Colonic mucosa (tissue), 4 donors: ENCODE measurements around the gene CNN3. TPM values are rescaled to one million over a fixed set of nuclear protein-coding genes. Genes with fewer than 3 reads are reported as not detected.

ENCODE experiments used
- DNase-seq: peaks from one replicate; pipeline ENCODE4 v3.0.0-alpha.2; 2020
- H3K27ac ChIP-seq: fragments of 200-600 bp; one replicate; pipeline ENCODE4 v1.8.0; 2021
- H3K27me3 ChIP-seq: fragments of 200-600 bp; one replicate; pipeline ENCODE4 v1.8.0; 2021
- H3K36me3 ChIP-seq: fragments of 200-600 bp; one replicate; pipeline ENCODE4 v1.8.0; 2021
- H3K4me1 ChIP-seq: fragments of 200-600 bp; one replicate; pipeline ENCODE4 v1.8.0; 2021; ENCODE audit warnings: mild to moderate bottlenecking
- H3K4me3 ChIP-seq: fragments of 200-600 bp; one replicate; pipeline ENCODE4 v1.8.0; 2021
- H3K9ac ChIP-seq, 2 donors: one replicate each; pipeline ENCODE4 v1.7.0; 2013; ENCODE audit warnings: control low read depth in 2 of 2, low read depth in 2 of 2, low read length in 2 of 2
- H3K9me3 ChIP-seq: fragments of 200-600 bp; one replicate; pipeline ENCODE4 v1.8.0; 2021
- intact Hi-C: fragments of 100-400 bp; cut with DNase I; formaldehyde crosslinking; loops from one replicate; pipeline ENCODE4 v1.14.1; 2022
- total RNA-seq, 2 donors: library from RNA; stranded (reverse); fragmentation: NEBNext Ultra II Directional in 1 of 2; extraction: Animal tissue kit (Norgen Biotek cat#: 25700) in 1 of 2; gene quantifications; one replicate each; pipeline ENCODE4 v1.2.1, GENCODE V29; 2021
- TF ChIP-seq, protein P1 (sequence below): fragments of 200-600 bp; IDR thresholded peaks from one replicate; pipeline ENCODE4 v1.8.0; 2022; ENCODE audit warnings: antibody characterized with exemption, mild to moderate bottlenecking
- donor health status: healthy.
- donor health status: DM: no; HTN: no; CAD: no.
- donor health status: DM: no; HTN: no; CAD: no.

CNN3 gene
- total RNA-seq, 2 donors from 2014 or later = 117 to 164 TPM

GRCh38 chr1:94908965-94909364, 17.9 kb downstream of the CNN3 start:
- intact Hi-C loops = no loop called here
- Histone ChIP-seq H3K9ac (no peak overlapping the region), H3K27ac (no peak overlapping the region), H3K27me3 (no peaks in the 10 kb centered on the region), H3K36me3 (no peaks in the 10 kb centered on the region), H3K4me3 (no peak overlapping the region), H3K4me1 (no peaks in the 10 kb centered on the region), H3K9me3 (no peaks in the 10 kb centered on the region)
- TF ChIP-seq, protein P1, sequence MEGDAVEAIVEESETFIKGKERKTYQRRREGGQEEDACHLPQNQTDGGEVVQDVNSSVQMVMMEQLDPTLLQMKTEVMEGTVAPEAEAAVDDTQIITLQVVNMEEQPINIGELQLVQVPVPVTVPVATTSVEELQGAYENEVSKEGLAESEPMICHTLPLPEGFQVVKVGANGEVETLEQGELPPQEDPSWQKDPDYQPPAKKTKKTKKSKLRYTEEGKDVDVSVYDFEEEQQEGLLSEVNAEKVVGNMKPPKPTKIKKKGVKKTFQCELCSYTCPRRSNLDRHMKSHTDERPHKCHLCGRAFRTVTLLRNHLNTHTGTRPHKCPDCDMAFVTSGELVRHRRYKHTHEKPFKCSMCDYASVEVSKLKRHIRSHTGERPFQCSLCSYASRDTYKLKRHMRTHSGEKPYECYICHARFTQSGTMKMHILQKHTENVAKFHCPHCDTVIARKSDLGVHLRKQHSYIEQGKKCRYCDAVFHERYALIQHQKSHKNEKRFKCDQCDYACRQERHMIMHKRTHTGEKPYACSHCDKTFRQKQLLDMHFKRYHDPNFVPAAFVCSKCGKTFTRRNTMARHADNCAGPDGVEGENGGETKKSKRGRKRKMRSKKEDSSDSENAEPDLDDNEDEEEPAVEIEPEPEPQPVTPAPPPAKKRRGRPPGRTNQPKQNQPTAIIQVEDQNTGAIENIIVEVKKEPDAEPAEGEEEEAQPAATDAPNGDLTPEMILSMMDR = no peak
- DNase-seq = no peak

- TF ChIP-seq, protein P1 = no peak
- no peaks in the 10 kb centered on the region for H3K27me3 ChIP-seq
- no peak overlapping the region for H3K27ac ChIP-seq
- no peaks in the 10 kb centered on the region for H3K4me1 ChIP-seq
- no peaks in the 10 kb centered on the region for H3K36me3 ChIP-seq
- H3K9ac ChIP-seq = no peak overlapping the region
- DNase-seq = no peak
- H3K4me3 ChIP-seq = no peak overlapping the region
- H3K9me3 ChIP-seq = no peaks in the 10 kb centered on the region
- intact Hi-C loops = no loop called here
Measured at GRCh38 chr1:94908190-94908589, 18.7 kb downstream of the CNN3 start.

DNA sequence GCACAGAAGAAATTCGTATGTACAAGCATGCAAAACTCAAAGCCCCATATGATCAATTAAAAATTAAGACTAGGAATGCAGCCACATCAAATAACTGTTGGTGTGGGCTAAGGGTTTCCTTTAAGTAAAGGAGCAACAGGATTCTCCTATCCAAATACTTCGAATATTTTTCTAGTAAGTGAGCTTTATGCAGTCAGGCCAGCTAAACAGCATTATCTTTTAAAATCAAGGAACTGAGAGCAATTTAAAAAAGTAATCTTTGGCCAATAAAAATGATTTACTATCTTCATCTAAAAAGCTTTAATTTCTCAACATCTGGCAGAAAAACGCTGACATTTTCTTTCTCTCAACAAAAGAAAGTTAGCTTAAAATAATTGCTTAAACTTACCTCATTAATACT, 19.8 kb downstream of the CNN3 start:
- Histone ChIP-seq H3K4me3 (no peak overlapping the region), H3K36me3 (no peaks in the 10 kb centered on the region), H3K27ac (no peak overlapping the region), H3K9ac (no peak overlapping the region), H3K4me1 (no peaks in the 10 kb centered on the region), H3K9me3 (no peaks in the 10 kb centered on the region), H3K27me3 (no peaks in the 10 kb centered on the region)
- intact Hi-C loops = no loop called here
- DNase-seq = no peak
- TF ChIP-seq, protein P1 = no peak

DNA sequence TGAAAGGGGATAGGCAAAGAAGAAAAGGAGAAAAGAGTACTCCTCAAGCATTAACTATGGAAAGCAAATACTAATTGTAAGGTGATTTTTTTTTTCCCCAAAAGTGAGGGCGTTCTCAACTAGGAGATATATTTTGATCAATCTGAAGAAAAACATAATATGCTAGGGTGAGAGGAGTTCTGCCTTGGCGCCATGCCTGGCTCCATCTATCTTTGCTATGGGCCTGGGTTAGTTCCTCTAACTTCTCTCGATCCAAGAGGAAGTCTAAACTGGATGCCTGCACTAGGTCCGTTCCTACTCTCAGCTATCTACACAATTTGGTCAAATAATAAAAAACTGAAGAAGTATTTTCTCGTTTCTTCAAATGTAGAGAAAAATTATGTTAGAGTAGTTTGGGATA, 20.5 kb downstream of the CNN3 start:
- no peak for DNase-seq
- Histone ChIP-seq H3K9ac (no peak overlapping the region), H3K27me3 (no peaks in the 10 kb centered on the region), H3K4me1 (no peaks in the 10 kb centered on the region), H3K9me3 (no peaks in the 10 kb centered on the region), H3K27ac (no peak overlapping the region), H3K4me3 (no peak overlapping the region), H3K36me3 (no peaks in the 10 kb centered on the region)
- TF ChIP-seq, protein P1 = no peak
- intact Hi-C loops = no loop called here

GRCh38 chr1:94905207-94905606, 21.7 kb downstream of the CNN3 start:
- Histone ChIP-seq H3K9ac (no peak overlapping the region), H3K36me3 (no peaks in the 10 kb centered on the region), H3K9me3 (no peaks in the 10 kb centered on the region), H3K4me1 (no peaks in the 10 kb centered on the region), H3K27ac (no peak overlapping the region), H3K4me3 (no peak overlapping the region), H3K27me3 (no peaks in the 10 kb centered on the region)
- TF ChIP-seq, protein P1 = no peak
- intact Hi-C loops = no loop called here
- no peak for DNase-seq
